AG08395 (cell line): ENCODE data around the gene RPS6KA2.
A peak's percentile ranks its signal among the peaks of the same experiment; 100 is the strongest.

Experiments used
- DNase-seq: peaks from one replicate; pipeline ENCODE4 v3.0.0; 2012; ENCODE audit warnings: mixed read lengths, low spot score

Gene RPS6KA2

DNA sequence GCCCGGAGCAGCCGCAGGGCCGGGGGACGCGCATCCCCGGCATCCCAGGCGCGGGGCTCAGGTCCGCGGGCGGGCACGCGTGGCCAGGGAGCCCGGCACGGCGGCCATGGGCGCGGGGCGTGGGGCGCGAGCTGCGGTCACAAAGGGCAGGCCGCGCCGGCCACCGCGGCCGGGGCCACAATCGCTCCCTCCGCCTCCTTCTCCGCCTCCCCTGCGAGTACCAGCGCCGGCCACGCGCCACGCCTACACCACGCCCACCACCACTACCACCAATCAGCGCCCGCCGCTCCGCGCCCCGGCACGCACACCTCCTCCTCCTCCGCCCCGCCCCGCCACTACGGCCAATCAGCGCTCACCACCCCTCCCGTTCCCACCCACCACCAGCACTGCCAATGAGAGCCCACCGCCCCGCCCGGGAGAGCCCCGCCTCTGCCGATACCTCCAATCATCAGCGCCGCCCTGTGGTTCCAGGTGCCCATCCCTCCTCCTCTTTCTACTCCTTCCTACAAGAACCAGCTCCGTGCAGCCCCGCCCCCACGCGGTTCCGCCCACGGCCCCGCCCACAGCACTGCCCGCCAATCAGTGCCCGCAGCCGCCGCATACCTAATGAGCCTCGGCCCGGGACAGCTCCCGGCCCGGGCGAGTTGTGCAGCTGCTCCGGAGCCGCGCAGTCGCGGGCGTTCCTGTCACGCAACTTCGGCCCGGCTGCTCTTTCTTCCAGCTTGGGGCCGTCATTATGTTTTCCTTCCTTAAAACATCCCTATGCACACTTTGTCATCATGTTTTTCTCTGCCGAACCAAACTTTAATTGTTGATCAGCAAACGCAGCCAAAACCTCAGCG is at the start of gene RPS6KA2:
RPS6KA2 (minus strand) TSS at position 219 of the 842 bp plus-strand sequence. CDS start 232 bp downstream, outside the sequence.
- DNase-seq, result peak; percentile 98

DNA sequence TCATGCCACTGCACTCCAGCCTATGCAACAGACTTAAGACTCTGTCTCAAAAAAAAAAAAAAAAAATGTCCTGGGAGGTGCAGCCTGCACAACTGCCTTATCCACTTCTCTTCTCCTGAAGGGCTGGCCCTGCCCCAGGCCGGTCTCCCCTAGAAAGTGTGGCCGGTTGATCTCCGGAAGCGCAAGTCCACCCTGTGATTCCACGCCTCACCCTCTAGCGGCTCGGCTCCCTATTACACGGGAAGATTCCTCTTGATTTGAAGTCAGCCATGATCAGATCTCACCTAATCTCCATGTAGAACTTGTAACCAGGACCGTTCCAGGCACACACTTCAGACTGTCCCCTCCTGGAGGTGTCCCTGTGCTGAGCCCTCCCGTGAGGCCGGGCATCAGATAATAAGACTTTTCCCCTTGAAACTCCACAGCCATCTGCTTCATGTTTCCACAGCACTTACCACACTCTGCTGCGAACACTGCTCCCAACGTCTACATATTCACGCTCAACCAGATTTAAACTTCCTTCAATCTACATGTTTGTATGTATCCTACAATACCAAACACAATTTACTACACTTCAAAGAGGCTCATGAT is 49.3 kb upstream of the RPS6KA2 start:
- no peak for DNase-seq

DNA sequence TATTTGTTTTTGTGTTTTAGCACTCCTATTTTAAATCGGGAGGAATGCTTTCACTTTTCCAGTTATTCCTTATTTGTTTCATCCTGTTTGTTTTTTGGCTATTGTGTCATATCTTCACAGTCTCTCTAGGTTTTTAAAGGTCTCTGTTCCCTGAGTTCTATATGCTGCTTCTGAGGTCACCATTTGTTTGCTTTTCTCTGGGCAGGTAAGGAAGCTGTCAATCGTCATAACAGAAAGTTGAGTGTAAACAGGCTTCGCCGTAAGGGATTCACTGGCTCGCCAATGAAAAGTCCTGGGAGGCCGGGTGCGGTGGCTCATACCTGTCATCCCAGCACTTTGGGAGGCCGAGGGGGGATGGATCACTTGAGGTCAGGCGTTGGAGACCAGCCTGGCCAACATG is 48.7 kb upstream of the RPS6KA2 start:
- no peak for DNase-seq

DNA sequence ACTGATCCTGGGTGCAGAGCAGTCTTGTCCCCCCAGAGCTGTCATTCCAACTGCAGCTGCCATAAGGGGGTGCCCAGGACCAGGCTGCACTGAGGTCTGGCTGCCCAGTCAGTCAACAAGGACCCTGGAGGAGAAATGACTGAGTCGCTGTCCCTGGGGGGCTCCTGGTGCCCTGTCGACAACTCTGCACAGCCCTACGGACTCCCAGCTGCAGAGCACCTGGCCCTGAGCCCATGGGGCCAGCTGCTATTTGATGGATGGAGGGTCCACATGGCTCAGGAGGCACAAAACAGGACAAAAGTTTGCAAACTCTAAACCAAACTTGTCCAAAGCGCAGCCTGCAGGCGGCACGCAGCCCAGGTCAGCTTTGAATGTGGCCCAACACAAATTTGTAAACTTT is 46.3 kb upstream of the RPS6KA2 start:
- DNase-seq, result no peak

DNA sequence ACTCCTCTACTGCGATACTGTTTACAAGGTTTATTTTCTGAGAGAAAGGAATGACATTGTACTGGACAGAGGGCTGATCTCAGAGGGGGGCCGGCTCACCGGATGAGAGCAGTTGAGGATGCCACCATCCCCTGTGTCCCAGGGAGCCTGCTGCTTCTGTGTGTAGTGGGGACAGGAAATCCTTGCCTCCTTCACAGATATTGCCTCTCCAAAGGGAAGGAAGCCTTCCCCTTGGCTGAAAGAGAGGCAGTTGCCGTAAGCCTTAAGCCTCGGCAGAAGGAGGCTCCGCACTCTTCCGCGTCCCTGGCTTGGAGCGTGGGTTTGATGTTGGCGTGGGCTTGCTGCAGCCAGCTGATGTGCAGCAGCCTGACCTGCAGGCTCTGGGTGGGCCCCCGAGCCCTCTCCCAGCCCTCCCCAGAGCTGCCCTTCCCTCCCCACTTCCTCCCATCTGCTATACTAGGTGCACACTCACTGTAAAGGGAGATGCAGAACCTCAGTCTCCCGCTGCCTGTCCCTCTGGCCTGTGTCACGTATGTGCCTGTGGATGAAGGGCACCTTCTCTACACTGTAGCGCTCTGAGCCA is 45.7 kb upstream of the RPS6KA2 start:
- DNase-seq, result no peak

DNA sequence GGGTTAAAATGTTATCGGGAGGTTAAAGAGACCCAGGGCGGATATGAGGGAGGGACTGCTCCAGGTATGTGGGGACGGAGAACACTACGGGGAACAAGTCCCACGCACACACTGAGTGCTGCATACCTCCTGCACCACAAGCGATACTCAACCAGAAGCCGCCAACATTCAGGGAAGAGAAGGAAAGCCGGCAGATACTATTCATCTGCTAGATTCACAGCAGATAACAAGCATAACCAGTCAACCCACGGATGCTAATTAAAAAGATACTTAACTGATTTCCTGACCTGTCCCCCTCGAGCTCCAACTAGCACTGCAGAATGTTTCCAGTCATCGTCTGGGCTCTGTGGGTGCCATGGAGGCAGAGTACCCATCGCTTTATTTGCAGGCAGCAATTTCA is 45.1 kb upstream of the RPS6KA2 start:
- no peak for DNase-seq

DNA sequence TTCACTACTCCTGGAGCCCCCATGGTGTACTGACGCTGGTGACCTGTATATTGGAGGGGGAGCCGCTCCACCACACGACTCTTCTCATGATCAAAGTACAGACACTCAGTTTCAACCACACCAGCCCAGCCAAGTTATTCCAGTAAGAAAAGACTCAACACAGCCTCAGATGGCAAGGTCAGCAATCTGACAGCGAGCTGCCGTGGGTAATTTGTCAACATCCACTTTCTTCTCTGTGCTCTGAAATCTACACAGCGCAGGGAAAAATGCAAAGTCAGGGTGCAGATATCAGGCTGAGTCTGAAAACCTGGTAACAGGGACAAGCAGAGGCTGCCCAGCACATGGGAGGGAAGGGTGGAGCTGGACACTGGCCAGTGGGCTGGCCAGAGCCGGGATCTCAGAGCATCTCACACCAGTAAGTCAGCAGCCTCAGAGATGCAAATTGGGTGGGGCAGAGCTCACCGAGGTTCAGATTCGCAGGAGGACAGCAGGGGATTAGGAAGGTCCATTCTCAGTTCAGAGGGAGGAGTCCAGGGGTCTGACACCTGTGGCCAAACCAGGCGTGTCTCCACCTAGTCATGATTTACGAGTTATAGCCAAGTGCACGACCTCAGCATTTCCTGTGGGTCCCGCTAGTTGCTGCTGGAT is 44.5 kb upstream of the RPS6KA2 start:
- peak; percentile 23 for DNase-seq

DNA sequence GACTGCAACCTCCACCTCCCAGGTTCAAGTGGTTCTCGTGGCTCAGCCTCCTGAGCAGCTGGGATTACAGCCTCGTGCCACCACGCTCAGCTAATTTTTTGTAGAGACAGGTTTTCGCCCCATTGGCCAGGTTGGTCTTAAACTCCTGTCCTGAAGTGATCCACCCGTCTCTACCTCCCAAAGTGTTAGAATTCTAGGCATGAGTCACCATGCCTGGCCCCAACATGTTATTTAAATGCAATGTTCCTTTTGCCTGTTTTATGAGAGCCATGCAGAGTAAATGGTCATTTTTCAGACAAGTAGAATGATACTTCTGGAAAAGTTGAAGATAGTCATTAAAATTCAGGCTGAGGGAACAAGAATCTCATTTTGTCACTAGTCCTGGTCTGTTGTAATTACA is 43.8 kb upstream of the RPS6KA2 start:
- no peak for DNase-seq

DNA sequence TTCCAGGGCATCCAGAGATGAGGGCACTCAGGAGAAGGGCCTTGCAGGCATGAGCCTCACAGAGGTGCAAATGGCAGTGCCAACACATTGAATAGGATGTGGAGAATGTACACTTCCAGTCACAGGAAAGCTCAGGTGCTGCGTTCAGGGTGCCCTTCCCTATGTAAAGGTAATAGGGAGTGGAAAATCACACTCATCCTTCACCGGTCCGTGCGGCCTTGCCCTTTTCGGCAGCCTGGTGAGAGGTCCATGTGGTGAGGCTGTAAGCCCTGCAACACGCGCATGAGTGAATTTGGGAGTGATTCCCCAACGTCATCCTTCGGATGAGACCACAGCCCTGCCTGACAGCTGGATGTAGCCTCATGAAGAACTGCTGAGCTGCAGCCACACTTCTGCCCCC is 43.0 kb upstream of the RPS6KA2 start:
- no peak for DNase-seq

DNA sequence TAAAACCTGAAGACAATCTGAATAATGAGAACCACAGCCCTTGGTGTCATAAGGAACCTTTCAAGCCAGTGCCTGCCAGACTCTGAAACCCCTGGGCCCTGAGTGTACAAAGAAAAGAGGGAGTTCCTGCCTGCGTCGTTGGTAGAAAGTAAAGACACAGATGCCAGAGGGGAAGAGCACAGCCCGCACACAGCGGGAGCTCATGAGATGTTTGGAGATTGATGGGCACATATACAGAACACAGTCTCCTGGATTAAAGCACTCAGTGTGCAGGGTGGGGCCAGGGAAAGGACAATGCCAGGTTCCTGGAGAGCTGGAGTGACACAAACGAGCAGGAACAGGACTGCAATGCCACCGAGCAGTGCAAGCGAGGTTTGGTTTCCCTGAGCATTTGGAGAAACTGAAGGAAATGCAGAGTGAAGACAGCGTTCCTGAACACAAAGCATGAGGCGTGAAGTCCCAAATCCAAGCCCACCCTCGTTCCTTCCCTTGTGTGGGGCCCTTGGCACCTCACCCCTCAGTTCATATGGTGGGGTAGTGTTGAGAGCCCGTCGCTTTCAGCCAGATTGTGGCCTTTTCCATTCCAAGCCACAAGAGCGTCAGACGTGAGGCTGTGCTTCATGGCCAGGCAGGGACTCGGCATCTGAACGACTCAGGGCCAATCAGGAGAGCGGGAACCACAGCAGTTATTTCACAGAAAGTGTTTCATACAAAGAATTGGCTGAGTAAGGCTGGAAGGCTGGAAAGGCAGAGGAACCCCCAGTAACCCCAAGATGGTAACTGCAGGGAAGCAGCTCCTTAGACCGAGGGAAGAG is 41.0 kb upstream of the RPS6KA2 start:
- no peak for DNase-seq

DNA sequence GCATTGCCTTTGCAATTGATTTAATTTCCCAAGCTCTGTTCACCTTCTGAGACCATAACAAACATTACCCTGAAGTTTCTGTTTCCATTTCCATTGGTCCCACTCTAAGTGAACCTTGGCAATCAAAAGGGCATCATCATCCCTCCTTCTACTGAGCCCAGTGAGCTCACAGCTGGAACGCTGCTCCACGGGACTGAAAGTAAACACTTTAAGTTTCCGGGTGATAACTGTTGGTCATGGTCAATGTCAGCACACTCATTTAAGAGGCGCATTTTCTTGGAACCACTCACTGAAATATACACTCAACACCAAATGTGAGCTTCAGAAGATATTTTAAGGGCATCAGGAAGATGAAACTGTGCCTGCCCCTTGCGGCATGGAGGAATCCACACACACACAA is 37.1 kb upstream of the RPS6KA2 start:
- no peak for DNase-seq

DNA sequence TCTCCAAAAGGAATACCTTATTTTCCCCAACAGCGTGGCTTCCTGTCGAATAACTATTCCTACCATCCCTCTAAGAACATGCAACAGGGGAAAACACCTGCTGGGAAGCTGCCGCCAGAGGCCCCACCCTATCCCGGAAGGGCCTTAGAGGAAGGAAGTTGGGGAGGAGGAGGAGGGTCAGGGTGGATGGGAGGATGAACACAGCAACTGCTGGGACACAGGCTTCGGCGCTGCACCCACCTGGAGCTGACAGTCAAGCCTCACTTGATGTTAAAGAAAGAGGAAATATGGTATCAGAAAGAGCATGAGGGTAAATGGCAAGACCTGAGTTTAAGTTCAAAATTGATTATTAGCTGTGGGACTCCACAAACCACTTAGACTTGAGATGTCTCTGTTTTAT is 36.5 kb upstream of the RPS6KA2 start:
- DNase-seq, result no peak

DNA sequence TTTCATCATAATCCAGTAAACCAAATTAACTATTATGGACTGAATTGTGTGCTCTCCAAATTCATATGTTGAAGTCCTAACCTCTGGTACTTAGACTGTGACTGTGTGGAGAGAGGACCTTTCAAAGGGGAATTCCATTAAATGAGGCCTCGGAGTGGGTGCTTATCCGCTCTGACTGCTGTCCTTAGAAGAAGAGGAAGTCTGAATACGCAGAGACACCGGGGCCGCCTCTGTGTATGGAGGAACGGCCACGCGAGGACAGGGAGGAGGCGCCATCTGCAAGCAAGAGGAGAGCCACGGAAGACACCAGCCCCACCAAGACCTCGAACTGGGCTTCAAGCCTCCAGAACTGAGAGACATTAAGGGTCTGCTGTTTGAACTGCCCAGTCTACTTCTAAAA is 35.6 kb upstream of the RPS6KA2 start:
- no peak for DNase-seq

DNA sequence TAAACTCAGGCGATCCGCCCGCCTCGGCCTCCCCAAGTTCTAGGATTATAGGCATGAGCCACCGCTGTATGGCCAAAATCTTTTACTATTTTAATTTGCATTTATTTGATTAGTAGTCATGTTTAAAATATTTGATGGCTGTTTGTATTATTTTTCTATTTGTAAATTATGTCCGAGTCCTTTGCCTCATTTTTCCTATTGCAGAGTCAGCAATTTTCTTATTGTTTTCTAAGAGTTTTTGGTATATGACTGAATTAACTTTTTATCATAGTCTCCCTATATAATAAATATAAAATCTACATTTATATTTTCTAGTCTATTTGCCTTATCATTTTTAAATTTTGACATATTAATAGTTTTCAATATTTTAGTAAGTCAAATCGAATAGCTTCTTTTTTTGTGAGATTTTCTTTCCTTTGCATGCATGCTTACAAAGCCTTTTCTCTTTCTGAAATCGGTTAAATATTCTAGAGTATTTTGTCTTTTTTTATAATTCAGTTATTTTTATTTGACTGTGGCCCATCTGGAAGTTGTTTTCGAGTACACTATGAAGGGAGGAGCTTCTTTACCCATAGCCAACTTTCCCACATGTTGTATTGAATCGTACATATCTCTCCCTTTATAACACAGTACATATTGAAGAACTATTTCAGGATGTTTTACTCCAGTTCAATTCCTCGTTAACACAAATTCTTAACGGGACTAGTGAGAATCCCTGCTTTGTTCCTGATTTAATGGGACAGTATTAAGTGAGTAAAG is 34.5 kb upstream of the RPS6KA2 start:
- DNase-seq, result no peak

DNA sequence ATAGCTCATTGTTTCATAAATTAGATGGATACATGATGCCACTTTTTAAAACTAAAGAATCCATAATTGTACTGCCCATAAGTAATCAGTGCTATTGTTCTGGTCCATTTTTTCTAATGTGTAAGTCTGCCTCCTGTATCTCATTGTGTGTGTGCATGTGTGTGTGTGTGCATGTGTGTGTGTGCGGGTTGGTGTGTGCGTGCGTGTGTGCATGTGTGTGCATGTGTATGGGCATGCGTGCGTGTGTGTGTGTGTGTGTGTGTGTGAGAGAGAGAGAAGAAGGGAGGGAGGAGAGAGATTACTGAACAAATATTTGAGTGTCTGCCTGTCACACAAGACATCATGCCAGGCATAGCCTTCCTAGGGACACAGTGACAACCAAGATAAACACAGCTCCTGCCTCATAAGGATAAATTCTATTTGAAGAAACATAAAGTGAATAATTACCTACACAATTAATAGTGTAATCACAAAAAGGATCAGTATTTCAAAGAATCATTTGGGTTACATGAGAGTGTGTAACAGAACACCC is 33.2 kb upstream of the RPS6KA2 start:
- no peak for DNase-seq

DNA sequence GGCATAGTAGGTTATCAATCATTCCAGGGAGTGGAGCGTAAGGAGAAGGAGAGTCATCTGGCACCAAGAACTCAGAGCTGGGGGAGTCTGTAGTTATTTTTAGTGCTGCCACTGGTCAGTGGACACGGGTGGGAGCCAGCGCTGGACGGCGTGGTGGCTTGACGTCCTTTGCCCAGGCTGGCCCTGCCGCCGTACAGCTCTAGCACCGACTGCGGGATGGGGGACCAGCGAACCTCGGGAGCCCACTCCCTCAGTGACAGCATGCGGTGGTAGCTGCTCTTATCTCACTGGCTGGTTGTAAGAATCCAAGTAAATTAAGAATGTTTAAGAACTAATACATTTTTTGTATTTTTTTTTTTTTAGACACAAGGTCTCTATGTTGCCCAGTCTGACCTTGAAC is 32.5 kb upstream of the RPS6KA2 start:
- DNase-seq, result no peak

DNA sequence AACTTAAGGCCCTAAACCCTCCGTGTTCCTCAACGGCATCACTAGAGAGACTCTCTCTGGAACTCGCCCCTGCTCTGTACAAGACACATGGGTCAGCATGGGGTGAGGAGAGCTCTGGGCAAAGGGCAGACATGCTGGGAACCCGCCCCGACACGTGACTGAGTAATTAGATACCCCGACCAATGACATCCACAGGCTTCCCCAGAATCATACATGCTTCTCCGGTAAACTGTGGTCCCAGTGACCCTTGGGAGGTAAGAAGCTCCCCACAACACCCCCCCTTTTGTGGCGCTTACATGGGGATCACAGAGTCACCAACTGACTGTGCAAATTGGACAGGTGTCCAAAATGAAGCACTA is 31.7 kb upstream of the RPS6KA2 start:
- no peak for DNase-seq

DNA sequence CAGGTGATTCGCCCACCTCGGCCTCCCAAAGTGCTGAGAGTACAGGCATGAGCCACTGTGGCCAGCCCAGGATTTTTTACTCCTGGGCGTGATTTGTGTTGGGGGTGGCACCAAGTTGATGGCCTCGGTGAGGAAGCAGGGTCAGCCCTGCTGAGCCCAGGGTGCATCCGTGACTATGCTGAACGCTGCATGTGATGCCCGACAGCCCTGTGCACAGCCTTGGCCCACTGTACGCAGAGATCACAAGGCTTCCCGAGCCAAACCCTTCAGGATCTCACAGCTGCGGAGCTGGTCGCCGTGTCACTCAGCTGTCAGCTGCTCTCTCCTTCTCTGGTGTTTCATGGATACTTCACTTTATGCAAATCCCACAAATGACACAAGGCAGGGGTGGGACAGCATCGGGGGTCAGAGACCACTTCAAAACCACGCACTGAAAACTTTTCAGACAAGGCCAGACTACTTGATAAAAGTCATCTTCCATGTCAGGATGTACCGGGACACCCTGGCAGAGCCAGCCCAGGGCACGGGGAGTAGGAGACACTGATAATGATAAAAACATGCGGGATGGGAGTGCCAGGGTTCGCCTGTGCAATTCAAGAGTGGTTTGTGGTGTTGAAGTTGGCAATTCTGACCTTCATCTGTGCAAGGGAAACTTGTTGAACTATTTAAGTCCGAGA is 31.2 kb upstream of the RPS6KA2 start:
- DNase-seq, result no peak

DNA sequence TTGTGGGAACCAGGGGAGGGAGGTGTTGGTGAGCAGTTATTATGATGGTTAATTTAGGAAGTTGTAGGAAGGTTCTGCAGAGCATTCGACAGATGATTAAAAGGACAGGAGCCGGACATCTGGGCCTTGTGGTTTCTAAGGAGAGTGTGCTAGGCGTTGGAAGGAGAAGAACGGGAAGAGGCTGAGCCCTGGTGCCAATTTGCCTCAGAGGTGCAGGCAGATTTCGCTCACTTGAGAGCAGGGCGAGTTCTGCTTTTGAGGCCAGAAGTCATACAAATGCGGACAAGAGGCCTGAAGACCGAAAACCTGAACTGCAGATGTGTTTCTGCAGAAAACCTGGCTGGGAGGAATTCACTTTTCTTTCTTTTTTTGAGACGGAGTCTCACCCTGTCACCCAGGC is 30.5 kb upstream of the RPS6KA2 start:
- DNase-seq, result no peak
